KBM-7 (cell line): ENCODE data around the gene KRTAP4-9.
"Not testable (repeated sequence)": the region's sequence is repeated elsewhere in the genome, so short reads cannot be mapped to it uniquely, and the experiment has no call there.

Experiments used
- DNase-seq: peaks from one replicate; pipeline ENCODE4 v3.0.0-alpha.2; 2015
- in situ Hi-C: fragments of 300-500 bp; cut with MboI; formaldehyde crosslinking; loops from 2 replicates; pipeline ENCODE4 v1.14.3; 2020; ENCODE audit warnings: low sequenced_read_pairs, low pct_unique_long_range_greater_than_20kb, mixed read lengths

KRTAP4-9 gene

DNA sequence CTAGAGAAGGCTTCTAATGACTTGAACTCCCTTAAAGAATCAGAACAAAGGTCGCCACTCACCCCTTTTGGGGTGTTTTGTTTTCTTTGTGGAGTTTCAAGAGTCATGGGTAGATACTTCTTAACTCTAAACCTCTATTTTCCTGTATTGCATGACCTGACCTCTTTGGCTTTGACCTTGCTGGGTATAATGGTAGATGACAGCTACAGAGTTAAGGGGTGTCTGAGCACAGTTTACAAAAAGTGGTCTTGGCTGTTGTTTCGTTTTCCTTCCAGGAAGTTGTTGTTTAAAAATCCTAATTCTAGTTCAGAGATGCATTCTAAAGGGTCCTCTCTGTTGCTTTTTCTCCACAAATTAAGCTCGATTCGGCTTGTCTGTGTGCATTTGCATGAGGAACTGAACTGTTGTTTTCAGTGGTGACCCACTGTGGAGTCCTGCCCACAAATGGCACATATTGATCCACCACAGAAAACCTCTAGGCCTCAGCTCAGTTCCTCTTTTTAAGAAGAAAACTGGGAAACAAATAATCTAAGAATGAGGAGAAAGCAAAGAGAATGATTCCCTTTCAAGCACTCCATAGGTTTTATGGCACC is 16.3 kb upstream of the KRTAP4-9 start:
- DNase-seq: peak; percentile 63
- in situ Hi-C loops: not testable (repeated sequence)

DNA sequence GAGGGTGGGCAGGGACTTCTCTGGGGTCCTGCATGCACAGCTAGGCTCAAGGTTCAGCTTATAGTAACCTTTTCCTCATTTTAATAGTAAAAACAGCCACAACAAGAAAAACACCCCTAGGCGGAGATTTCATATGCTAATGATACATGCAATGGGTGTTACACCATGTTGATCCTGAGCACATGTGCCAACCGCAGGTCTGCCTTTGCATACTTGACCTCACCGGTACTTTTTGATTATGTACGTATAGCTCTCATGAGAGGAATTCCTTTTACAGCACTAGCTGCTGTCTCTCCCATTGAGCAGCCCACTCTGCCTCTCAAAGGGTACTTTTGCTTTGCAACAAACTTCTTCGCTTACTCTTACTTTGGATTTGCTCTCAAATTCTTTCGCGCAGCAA is 9.1 kb upstream of the KRTAP4-9 start:
- in situ Hi-C loops: no loop called here

DNA sequence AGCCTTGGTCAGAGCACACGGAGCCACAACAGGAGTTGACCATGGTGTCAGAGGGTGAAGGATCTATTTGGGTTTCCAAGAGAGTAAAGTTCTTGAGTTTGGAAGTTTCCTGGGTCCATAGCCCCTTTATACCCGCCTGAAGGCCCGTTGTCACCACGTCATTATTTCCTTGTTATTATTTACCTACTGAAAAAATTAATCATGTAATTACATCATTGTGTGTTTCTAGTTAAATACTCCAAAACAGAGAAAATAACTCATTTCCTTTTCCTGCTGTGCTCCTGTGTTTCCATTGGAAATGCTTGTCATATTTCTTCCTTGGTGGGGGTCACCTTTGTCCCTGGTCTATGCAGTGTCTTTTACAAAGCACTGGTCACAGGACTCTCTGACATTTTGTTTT is 7.1 kb upstream of the KRTAP4-9 start, which contains the start of gene KRTAP4-8:
Gene KRTAP4-8 (minus strand): TSS at position 101 of the 400 bp plus-strand sequence. CDS start 58 bp downstream, at position 43.
- no peak for DNase-seq
- in situ Hi-C loops: no loop called here

More for the DNA sequence above, 9.1 kb upstream of the KRTAP4-9 start:
- no peak for DNase-seq

DNA sequence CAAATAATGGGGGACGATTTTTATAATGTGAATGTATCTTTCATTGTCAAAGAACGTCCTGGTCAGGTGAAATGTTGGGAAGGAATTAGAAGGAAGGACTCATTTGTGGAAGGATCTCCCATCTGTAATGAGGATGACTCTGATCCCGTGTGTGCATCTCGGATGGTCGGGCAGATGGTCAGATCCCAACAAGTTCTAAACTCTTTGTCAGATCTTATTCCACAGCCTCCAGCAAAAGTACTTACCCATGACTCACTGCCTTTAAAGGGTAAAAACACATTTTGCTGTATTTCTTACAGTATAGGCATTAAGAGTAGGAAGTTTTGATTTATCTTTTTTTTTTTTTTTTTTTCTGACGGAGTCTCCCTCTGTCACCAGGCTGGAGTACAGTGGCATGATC is 6.7 kb upstream of the KRTAP4-9 start:
- no peak for DNase-seq
- in situ Hi-C loops: no loop called here

DNA sequence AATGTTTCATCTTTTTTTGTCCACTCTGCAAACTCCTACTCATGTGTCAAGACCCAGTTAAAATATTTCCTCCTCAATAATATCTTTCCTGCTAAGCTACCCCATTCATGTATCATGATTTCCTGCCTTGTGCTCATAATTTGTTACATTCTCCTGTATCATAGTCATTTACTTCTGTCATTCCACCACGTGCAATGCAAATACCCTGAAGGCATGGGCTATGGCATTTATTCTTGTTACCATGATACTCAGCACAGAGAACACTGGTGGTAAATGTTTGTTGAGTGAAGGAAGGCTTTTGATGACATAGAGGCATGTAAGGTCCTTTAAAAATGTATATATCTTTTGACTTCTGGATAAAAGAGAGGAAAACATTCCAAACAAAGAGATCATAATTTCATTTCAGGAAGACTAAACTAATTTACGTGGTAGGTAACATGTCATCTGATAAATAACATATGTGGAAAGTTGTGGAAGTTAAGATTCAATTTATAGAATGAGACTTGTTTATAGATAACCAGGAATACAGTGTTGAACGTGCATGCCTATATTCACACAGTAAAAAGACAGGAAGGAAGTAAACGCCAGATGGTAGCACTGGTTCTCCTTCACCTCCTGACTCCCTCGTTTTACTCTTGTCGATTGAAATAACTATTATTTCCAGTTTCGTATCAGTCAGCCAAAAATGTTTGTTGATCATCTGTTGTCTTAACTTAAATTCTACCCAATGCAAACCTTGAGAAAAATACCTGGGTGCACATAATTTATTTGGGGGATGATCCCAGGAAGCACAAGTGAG is 5.3 kb upstream of the KRTAP4-9 start:
- peak; percentile 71 for DNase-seq
- in situ Hi-C loops: not testable (repeated sequence)

DNA sequence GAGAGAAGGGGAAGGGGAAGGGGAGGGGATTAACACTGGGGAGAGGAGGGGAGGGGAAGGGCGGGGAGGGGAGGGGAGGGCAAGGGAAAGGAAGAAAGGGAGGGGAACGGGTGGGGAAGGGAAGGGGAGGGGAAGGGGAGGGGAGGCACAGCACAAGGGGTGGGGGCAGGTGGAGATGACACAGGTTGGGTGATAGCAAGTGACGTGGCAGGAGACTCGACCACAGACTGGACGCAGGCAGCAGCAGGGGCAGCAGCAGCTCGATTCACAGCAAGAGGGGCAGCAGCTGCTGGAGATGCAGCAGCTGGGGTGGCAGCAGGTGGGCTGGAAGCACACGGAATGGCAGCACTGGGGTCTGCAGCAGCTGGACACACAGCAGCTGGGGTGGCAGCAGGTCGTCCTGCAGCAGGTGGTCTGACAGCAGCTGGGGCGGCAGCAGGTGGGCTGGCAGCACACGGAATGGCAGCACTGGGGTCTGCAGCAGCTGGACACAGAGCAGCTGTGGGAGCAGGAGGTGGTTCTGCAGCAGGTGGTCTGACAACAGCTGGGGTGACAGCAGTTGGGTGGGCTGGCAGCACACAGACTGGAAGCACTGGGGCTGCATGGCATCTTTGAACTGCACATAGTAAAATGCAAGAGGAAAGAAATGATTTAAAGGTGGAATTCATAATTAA is 3.5 kb upstream of the KRTAP4-9 start, which contains the start of gene KRTAP4-16:
Gene KRTAP4-16 (minus strand): TSS at position 624 of the 674 bp plus-strand sequence. CDS start 0 bp downstream, at position 624.
- DNase-seq: no peak
- in situ Hi-C loops: no loop called here

DNA sequence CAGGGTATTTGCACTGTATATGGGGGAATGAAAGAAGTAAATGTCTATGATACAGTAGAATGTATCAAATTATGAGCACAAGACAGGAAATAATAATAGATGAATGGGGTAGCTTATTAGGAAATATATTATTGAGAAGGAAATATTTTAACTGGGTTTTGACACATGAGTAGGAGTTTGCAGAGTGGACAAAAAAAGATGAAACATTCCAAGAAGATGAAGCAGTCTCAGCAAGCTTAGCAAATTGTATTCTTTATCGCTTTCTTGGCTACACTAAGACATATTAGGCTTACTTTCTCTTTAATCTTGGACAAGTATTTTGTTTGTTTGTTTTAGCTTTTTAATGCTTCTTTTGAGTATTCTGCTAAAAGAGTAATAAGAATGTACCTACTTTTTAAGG is 1.3 kb upstream of the KRTAP4-9 start:
- no peak for DNase-seq
- in situ Hi-C loops: no loop called here

DNA sequence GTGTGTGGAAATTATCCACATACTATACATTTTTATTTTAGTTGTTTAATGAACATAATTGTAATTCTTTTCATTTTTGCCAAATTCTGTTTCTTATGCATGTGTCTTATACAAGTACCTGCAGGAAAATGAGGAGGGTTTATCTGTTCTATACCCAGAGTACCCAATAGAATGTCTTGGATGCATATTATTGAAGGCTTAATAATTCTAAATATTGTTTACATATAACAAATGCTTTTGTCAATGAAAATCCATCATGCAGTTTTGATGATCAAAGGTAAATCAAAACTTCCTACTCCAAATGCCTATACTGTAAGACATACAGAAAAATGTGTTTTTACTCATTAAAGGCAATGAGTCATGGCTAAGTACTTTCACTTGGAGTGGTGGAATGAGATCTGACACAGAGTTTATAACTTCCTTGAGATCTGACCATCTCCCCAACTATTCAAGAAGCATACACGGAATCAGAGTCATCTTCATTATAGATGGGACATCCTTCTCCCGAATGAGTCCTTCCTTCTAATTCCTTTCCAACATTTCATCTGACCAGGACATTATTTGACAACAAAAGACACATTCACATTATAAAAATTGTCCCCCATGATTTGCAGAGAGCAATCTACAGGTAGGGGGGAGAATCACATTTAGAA is 677 bp upstream of the KRTAP4-9 start:
- DNase-seq, in situ Hi-C loops: not testable (repeated sequence)

DNA sequence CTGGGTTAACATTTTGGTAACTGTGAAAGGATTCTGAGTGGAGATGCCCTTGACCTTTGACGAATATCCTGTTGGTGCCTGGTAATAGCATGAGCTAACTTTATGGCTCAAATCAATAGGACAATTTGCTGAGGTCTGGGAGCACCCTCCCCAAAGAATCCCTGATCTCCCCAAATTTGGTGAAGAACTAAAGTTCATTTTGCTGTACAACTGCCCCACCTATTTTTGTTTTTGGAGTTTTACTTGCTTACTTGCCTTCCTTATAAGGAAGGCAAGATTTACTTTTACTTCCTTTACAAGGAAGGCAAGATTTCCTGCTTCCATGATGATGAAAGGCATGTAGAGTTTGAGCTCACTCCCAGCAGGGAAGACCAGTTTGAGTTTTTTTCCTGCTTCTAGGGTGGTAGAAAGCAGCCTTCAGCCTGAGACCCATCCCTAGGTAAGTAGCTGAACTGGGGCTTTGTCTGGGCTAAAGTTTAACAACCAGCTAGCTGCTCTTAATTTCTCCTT is 2.8 kb downstream of the KRTAP4-9 start:
- no peak for DNase-seq
- in situ Hi-C loops: no loop called here

DNA sequence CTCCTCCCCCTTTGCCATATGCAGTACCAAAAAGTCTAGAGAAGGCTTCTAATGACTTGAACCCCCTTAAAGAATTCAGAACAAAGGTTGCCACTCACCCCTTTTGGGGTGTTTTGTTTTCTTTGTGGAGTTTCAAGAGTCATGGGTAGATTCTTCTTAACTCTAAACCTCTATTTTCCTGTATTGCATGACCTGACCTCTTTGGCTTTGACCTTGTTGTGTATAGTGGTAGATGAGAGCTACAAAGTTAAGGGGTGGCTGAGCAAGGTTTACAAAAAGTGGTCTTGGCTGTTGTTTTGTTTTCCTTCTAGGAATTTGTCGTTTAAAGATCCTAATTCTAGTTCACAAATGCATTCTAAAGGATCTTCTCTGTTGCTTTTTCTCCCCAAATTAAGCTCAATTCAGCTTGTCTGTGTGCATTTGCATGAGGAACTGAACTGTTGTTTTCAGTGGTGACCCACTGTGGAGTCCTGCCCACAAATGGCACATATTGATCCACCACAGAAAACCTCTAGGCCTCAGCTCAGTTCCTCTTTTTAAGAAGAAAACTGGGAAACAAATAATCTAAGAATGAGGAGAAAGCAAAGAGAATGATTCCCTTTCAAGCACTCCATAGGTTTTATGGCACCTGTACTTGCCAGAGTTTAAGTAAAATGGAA is 3.7 kb downstream of the KRTAP4-9 start:
- peak; percentile 62 for DNase-seq
- in situ Hi-C loops: not testable (repeated sequence)

DNA sequence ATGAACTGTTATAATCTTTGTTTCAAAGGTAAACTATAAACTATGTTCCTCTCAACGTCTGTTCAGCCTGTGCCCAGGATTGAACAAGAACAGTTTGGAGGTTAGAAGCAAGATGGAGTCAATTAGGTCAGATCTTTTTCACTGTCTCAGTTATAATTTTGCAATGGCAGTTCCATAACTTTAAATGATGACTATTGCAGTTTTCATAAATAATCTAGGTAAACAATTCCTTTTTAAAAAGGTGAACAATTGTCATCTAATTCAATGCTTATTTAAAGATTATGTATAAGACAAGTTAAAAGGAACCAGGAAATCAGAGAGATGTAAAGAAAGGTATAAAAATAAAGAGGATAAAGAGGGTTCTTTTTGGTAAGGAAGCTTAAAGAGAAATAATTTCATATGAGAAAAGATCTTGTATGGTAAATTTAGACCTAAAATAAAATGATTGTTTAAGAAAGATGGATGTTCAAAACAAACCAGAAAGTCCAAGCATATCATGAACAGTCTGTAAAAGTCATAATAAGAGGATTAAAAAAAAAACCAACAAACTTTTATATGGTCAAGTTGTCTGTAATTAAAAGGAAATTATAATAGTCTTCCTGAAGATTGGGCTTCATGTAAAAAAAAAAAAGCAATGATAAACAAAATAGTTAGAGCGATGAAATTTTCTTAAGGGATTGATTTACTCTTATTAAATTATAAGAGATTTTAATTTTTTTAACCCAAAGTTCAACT is 6.1 kb downstream of the KRTAP4-9 start:
- DNase-seq: no peak

DNA sequence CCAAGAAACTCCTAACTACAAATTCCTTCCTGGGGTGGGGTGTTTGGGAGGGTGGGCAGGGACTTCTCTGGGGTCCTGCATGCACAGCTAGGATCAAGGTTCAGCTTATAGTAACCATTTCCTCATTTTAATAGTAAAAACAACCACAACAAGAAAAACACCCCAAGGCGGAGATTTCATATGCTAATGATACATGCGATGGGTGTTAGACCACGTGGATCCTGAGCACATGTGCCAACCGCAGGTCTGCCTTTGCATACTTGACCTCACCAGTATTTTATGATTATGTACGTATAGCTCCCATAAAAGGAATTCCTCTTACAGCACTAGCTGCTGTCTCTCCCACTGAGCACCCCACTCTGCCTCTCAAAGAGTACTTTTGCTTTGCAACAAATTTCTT is 11.1 kb downstream of the KRTAP4-9 start:
- in situ Hi-C loops: no loop called here
- peak; percentile 45 for DNase-seq

More for the DNA sequence above, 6.1 kb downstream of the KRTAP4-9 start:
- in situ Hi-C loops: no loop called here

DNA sequence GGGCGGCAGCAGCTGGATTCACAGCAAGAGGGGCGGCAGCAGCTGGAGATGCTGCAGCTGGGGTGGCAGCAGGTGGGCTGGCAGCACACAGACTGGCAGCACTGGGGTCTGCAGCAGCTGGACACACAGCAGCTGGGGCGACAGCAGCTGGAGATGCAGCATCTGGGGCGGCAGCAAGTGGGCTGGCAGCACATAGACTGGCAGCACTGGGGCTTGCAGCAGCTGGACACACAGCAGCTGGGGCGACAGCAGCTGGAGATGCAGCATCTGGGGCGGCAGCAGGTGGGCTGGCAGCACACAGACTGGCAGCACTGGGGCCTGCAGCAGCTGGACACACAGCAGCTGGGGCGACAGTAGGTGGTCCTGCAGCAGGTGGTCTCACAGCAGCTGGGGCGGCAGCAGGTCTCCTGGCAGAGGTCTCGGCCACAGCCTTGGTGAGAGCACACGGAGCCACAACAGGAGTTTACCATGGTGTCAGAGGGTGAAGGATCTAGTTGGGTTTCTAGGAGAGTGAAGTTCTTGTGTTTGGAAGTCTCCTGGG is 12.7 kb downstream of the KRTAP4-9 start, which contains the start of gene KRTAP4-11:
Gene KRTAP4-11 (minus strand): TSS at position 528 of the 541 bp plus-strand sequence. CDS start 58 bp downstream, at position 470.
- DNase-seq, in situ Hi-C loops: not testable (repeated sequence)

DNA sequence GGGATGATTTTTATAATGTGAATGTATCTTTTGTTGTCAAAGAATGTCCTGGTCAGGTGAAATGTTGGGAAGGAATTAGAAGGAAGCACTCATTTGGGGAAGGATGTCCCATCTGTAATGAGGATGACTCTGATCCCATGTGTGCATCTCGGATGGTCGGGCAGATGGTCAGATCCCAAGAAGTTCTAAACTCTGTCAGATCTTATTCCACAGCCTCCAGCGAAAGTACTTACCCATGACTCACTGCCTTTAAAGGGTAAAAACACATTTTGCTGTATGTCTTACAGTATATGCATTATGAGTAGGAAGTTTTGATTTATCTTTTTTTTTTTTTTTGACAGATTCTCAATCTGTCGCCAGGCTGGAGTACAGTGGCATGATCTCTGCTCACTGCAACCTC is 13.5 kb downstream of the KRTAP4-9 start:
- DNase-seq: no peak
- in situ Hi-C loops: no loop called here

DNA sequence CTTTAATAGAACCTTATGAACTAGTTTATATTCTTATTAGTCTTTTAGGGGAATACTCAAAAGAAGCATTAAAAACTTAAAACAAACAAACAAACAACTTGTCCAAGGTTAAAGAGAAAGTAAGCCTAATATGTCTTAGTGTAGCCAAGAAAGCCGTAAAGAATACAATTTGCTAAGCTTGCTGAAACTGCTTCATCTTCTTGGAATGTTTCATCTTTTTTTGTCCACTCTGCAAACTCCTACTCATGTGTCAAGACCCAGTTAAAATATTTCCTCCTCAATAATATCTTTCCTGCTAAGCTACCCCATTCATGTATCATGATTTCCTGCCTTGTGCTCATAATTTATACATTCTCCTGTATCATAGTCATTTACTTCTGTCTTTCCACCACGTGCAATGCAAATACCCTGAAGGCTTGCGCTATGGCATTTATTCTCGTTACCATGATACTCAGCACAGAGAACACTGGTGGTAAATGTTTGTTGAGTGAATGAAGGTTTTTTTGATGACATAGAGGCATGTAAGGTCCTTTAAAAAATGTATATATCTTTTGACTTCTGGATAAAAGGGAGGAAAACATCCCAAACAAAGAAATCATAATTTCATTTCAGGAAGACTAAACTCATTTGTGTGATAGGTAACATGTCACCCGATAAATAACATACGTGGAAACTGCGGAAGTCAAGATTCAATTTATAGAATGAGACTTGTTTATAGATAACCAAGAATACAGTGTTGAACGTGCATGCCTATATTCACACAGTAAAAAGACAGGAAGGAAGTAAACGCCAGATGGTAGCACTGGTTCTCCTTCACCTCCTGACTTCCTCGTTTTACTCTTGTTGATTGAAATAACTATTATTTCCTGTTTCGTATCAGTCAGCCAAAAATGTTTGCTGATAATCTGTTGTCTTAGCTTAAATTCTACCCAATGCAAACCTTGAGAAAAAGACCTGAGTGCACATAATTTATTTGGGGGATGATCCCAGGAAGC is 14.8 kb downstream of the KRTAP4-9 start:
- in situ Hi-C loops: not testable (repeated sequence)
- peak; percentile 91 for DNase-seq

DNA sequence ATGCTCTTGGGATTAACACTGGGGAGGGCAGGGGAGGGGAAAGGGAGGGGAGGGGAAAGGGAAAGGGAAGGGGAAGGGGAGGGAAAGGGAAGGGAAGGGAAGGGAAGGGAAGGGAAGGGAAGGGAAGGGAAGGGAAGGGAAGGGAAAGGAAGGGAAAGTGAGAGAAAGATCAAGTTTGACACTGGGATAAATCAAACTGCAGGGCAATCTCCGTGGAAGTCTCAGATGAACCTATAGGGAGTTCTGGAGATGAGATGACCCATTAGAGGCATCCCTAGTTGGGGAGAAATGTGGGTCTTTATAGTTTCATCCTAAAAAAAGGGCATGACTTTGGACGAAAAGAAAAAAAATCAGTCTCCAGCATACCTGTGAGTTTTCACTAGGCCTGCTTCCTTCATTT is 16.6 kb downstream of the KRTAP4-9 start:
- in situ Hi-C loops: no loop called here
- DNase-seq: no peak
